SU-DHL-6 (cell line): ENCODE data around the gene STK33.

Source experiments
- H2AFZ ChIP-seq: fragments of 200-600 bp; sonication (generic); 2 replicates; pipeline ENCODE4 v1.6.1; 2014; ENCODE audit warnings: low read depth, mild to moderate bottlenecking, moderate library complexity, mixed read lengths, antibody characterized with exemption, low read length; ENCODE audit not compliant: severe bottlenecking
- H3F3A ChIP-seq: fragments of 200-600 bp; shearing (Covaris generic); 2 replicates; pipeline ENCODE4 v1.6.0; 2016; ENCODE audit warnings: antibody characterized with exemption, mild to moderate bottlenecking; ENCODE audit not compliant: insufficient read depth
- H3K27ac ChIP-seq: fragments of 200-600 bp; sonication (generic); 2 replicates; pipeline ENCODE4 v1.5.1; 2016; ENCODE audit warnings: low read depth, mild to moderate bottlenecking, low read length, moderate library complexity, mixed read lengths
- H3K27me3 ChIP-seq: fragments of 200-600 bp; sonication (generic), shearing (Covaris generic); 2 replicates; pipeline ENCODE4 v1.6.0; 2014; ENCODE audit warnings: mild to moderate bottlenecking, low read length
- H3K36me3 ChIP-seq: fragments of 200-600 bp; sonication (generic); 2 replicates; pipeline ENCODE4 v1.6.1; 2014; ENCODE audit warnings: mild to moderate bottlenecking, low read length, mixed read lengths
- H3K4me2 ChIP-seq: fragments of 300-600, 200-600 bp; shearing (Covaris generic), sonication (generic); 2 replicates; pipeline ENCODE4 v1.6.0; 2014; ENCODE audit warnings: low read length, low read depth, mild to moderate bottlenecking; ENCODE audit not compliant: poor library complexity, severe bottlenecking
- H3K4me3 ChIP-seq: fragments of 200-600 bp; sonication (generic); 2 replicates; pipeline ENCODE4 v1.5.1; 2014; ENCODE audit warnings: antibody characterized with exemption, low read length, mild to moderate bottlenecking, mixed read lengths; ENCODE audit not compliant: insufficient read depth, poor library complexity, severe bottlenecking
- H3K79me2 ChIP-seq: fragments of 200-600 bp; sonication (generic); 2 replicates; pipeline ENCODE4 v1.6.1; 2014; ENCODE audit warnings: mild to moderate bottlenecking, low read length, moderate library complexity; ENCODE audit not compliant: insufficient read depth
- H3K9ac ChIP-seq: fragments of 200-600 bp; sonication (generic); 2 replicates; pipeline ENCODE4 v1.7.0; 2014; ENCODE audit warnings: mild to moderate bottlenecking, low read length
- H3K9me2 ChIP-seq: fragments of 200-600 bp; sonication (generic); replicated peaks from 2 replicates; pipeline ENCODE4 v1.6.1; 2014; ENCODE audit warnings: low read length; ENCODE audit not compliant: insufficient read depth
- H3K9me3 ChIP-seq: fragments of 200-600 bp; sonication (generic); 2 replicates; pipeline ENCODE4 v1.6.1; 2014; ENCODE audit warnings: low read length, mixed read lengths; ENCODE audit not compliant: insufficient read depth
- H4K20me1 ChIP-seq: fragments of 200-600 bp; sonication (generic); 2 replicates; pipeline ENCODE4 v1.6.1; 2014; ENCODE audit warnings: low read depth, mild to moderate bottlenecking, antibody characterized with exemption, low read length, moderate library complexity, mixed read lengths
- CTCF ChIP-seq: fragments of 200-600 bp; sonication (generic); IDR thresholded peaks from one replicate; pipeline ENCODE4 v1.5.1; 2017; ENCODE audit warnings: antibody characterized with exemption, mild to moderate bottlenecking, low read length, moderate library complexity; ENCODE audit not compliant: insufficient read depth, poor library complexity, severe bottlenecking
- EZH2phosphoT487 ChIP-seq: fragments of 200-600 bp; sonication (generic), shearing (Covaris generic); conservative IDR thresholded peaks from 2 replicates; pipeline ENCODE4 v1.6.1; 2018; ENCODE audit warnings: mild to moderate bottlenecking, antibody characterized with exemption, low read length, moderate library complexity, mixed read lengths

Gene STK33

GRCh38 chr11:8593935-8594909 lies at the start of gene STK33:
TSS of gene STK33 (minus strand) at chr11:8594228. CDS start at chr11:8474905, 119,323 bp downstream.
- no peaks in the 10 kb centered on the region for H4K20me1 ChIP-seq
- H3F3A ChIP-seq = 0 out of 2 replicates have a peak, but pooled peaks cover 5% of the 10 kb centered on the region
- H2AFZ ChIP-seq = peak within 1 kb of the TSS; percentile 96
- H3K27ac ChIP-seq = no peak within 1 kb of the TSS
- H3K9ac ChIP-seq = peak within 1 kb of the TSS; percentile 69
- no peaks in the 10 kb centered on the region for H3K9me2 ChIP-seq
- peak within 1 kb of the TSS; percentile 81 for H3K4me2 ChIP-seq
- H3K27me3 ChIP-seq = no peaks in the 10 kb centered on the region
- no peaks in the 10 kb centered on the region for H3K36me3 ChIP-seq
- TF ChIP-seq CTCF = no peak
- no peak for TF ChIP-seq EZH2phosphoT487
- H3K79me2 ChIP-seq = no peaks in the 10 kb centered on the region
- H3K4me3 ChIP-seq = peak within 1 kb of the TSS; percentile 62
- no peaks in the 10 kb centered on the region for H3K9me3 ChIP-seq

DNA sequence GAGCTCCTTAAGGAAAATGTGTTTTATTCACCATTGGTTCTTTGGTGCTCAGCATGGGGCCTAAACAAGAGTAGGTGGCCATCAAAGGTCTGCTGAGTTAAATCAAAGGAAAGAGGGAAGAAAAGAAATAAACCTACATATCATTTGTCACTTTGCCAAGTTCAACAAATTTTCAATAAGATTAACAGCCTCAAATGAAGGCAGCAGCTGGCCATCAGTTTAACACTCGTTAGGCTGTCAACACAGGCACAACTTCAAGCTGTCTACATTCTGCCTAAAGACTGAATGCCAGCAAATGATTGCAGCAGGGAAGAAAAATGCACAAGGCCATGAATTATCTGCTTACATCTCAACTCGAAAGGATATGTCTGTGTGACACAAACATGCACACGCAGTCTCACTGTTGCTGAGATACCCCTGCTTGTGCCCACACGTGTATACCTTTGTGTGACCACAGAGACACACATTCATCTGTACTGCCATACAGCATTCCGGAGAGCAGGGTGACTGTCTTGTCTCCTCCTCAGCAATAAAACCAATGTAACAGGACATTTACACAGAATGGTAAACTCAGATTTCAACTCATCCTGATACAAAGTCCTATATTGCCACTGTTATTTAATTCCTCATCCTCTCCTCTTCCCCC lies 48.3 kb upstream of the STK33 start:
- H3K4me3 ChIP-seq = no peak overlapping the region
- H3K9me3 ChIP-seq = no peaks in the 10 kb centered on the region
- H3K27me3 ChIP-seq = no peaks in the 10 kb centered on the region
- no peaks in the 10 kb centered on the region for H3K79me2 ChIP-seq
- no peak overlapping the region for H3K4me2 ChIP-seq
- no peak overlapping the region for H3K9ac ChIP-seq
- no peak overlapping the region for H2AFZ ChIP-seq
- no peaks in the 10 kb centered on the region for H3K9me2 ChIP-seq
- peaks cover 16% of the 10 kb centered on the region for H3K36me3 ChIP-seq
- no peaks in the 10 kb centered on the region for H3F3A ChIP-seq
- H4K20me1 ChIP-seq = no peaks in the 10 kb centered on the region
- no peak for TF ChIP-seq EZH2phosphoT487
- TF ChIP-seq CTCF = no peak
- no peak overlapping the region for H3K27ac ChIP-seq

GRCh38 chr11:8641332-8641731 lies 47.3 kb upstream of the STK33 start:
- no peaks in the 10 kb centered on the region for H4K20me1 ChIP-seq
- no peak overlapping the region for H3K4me3 ChIP-seq
- no peaks in the 10 kb centered on the region for H3K9me3 ChIP-seq
- H2AFZ ChIP-seq = no peak overlapping the region
- H3K79me2 ChIP-seq = no peaks in the 10 kb centered on the region
- H3K9me2 ChIP-seq = no peaks in the 10 kb centered on the region
- H3K27ac ChIP-seq = no peak overlapping the region
- no peaks in the 10 kb centered on the region for H3F3A ChIP-seq
- no peaks in the 10 kb centered on the region for H3K27me3 ChIP-seq
- TF ChIP-seq CTCF (no peak), EZH2phosphoT487 (no peak)
- H3K36me3 ChIP-seq = peaks cover 19% of the 10 kb centered on the region
- H3K4me2 ChIP-seq = no peak overlapping the region
- no peak overlapping the region for H3K9ac ChIP-seq
